ENCODE results near the gene KRTAP9-6. TPM values are rescaled to one million over a fixed set of nuclear protein-coding genes. Genes with fewer than 3 reads are reported as not detected.
"Not testable (repeated sequence)": the region's sequence is repeated elsewhere in the genome, so short reads cannot be mapped to it uniquely, and the experiment has no call there.

Gene KRTAP9-6
- total RNA-seq, 4 donors from 2014 or later: not detected

DNA sequence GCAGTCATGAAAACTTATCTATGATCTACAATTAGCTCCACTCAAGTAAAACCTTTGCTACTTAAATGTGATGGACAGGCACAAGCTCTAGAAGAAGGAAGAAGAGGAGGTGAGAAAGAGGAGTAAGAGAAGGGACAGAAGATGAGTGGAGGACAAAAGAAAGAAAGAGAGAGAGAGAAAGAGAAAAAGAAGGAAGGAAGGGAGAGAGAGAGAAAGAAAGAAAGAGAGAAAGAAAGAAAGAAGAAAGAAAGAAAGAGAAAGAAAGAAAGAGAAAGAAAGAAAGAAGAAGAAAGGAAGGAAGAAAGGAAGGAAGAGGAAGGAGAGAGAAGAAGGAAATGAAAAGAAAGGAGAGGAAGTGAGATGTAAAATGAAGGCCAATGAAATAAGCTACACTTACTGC lies 35.1 kb upstream of the KRTAP9-6 start:
- no peaks in the 10 kb centered on the region for H3K4me1 ChIP-seq
- no peak overlapping the region for H3K27ac ChIP-seq
- intact Hi-C loops (cut with DNase I): no loop called here
- H3K4me3 ChIP-seq (replicated peaks in 1 of 3): no peak overlapping the region
- TF ChIP-seq, protein P1, sequence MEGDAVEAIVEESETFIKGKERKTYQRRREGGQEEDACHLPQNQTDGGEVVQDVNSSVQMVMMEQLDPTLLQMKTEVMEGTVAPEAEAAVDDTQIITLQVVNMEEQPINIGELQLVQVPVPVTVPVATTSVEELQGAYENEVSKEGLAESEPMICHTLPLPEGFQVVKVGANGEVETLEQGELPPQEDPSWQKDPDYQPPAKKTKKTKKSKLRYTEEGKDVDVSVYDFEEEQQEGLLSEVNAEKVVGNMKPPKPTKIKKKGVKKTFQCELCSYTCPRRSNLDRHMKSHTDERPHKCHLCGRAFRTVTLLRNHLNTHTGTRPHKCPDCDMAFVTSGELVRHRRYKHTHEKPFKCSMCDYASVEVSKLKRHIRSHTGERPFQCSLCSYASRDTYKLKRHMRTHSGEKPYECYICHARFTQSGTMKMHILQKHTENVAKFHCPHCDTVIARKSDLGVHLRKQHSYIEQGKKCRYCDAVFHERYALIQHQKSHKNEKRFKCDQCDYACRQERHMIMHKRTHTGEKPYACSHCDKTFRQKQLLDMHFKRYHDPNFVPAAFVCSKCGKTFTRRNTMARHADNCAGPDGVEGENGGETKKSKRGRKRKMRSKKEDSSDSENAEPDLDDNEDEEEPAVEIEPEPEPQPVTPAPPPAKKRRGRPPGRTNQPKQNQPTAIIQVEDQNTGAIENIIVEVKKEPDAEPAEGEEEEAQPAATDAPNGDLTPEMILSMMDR (IDR thresholded peaks at IDR 0.05): no peak
- TF ChIP-seq POLR2A (IDR thresholded peaks at IDR 0.05): no peak
- H3K9me3 ChIP-seq: no peaks in the 10 kb centered on the region
- H3K27me3 ChIP-seq: no peaks in the 10 kb centered on the region
- no peak for DNase-seq
- no peaks in the 10 kb centered on the region for H3K36me3 ChIP-seq

- no peaks in the 10 kb centered on the region for H3K36me3 ChIP-seq
- no peak overlapping the region for H3K27ac ChIP-seq
- H3K27me3 ChIP-seq: no peaks in the 10 kb centered on the region
- H3K4me1 ChIP-seq: no peaks in the 10 kb centered on the region
- no peak for TF ChIP-seq POLR2A (IDR thresholded peaks at IDR 0.05)
- TF ChIP-seq, protein P1 (IDR thresholded peaks at IDR 0.05): no peak
- H3K9me3 ChIP-seq: no peaks in the 10 kb centered on the region
- 89 to 93% methylated on average over 6 of the region's 6 CpGs for WGBS, 2 donors
- DNase-seq: no peak
- H3K4me3 ChIP-seq (replicated peaks in 1 of 3): no peak overlapping the region
- intact Hi-C loops (cut with DNase I): no loop called here
These were observed 33.4 kb upstream of the KRTAP9-6 start for GRCh38 chr17:41231731-41232130.

DNA sequence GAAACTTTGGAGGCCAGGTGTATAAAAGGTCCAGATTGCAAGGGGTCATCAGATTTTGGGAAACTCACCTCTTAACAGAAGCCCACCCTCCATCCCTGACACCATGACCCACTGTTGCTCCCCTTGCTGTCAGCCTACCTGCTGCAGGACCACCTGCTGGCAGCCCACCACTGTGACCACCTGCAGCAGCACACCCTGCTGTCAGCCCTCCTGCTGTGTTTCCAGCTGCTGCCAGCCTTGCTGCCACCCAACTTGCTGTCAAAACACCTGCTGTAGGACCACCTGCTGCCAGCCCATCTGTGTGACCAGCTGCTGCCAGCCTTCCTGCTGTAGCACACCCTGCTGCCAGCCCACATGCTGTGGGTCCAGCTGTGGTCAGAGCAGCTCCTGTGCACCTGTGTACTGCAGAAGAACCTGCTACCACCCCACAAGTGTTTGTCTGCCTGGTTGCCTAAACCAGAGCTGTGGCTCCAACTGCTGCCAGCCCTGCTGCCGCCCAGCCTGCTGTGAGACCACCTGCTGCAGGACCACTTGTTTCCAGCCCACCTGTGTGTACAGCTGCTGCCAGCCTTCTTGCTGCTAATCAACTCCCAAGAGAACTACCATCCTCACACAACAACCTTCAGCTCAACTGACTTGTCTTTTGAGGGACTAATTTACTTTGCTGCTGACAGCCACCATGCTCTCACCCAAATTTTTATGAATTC lies 32.6 kb upstream of the KRTAP9-6 start, which contains the start of gene KRTAP9-3:
Gene KRTAP9-3 (plus strand): TSS at position 51 of the 707 bp plus-strand sequence. CDS start 53 bp downstream, at position 104.
- WGBS, 2 donors: 85 to 100% methylated on average over 1 of the region's 1 CpG

DNA sequence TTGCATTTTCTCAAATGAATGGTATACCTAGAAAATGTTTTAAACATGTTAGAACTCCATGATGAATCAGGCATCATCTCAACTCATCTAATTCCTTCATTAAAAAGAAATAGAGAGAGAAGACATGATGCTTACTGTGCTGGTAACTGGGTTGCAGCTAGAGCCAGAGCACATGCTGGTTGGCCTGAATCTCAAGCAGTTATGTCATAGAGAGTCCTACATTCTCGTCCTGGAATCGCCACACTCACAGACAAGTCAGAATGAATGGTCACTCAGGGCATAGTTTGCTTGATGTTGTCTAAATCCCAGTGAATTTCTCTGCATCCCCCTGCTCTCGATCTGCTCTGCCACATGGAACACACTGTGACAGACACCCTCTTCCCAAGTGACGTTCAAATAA lies 28.1 kb upstream of the KRTAP9-6 start:
- H3K27ac ChIP-seq; DNase-seq; H3K4me1 ChIP-seq; H3K9me3 ChIP-seq; H3K4me3 ChIP-seq (replicated peaks in 1 of 3); H3K36me3 ChIP-seq; intact Hi-C loops (cut with DNase I); H3K27me3 ChIP-seq: not testable (repeated sequence)
- WGBS, 2 donors: 62 to 65% methylated on average over 4 of the region's 4 CpGs

More for the DNA sequence above, 32.6 kb upstream of the KRTAP9-6 start, which contains the start of gene KRTAP9-3:
- DNase-seq; H3K36me3 ChIP-seq; H3K9me3 ChIP-seq; H3K4me3 ChIP-seq (replicated peaks in 1 of 3); H3K27me3 ChIP-seq; H3K27ac ChIP-seq; H3K4me1 ChIP-seq; intact Hi-C loops (cut with DNase I): not testable (repeated sequence)

GRCh38 chr17:41237949-41238437 lies 27.2 kb upstream of the KRTAP9-6 start, which contains the start of gene KRTAP9-8:
Gene KRTAP9-8 (plus strand): TSS chr17:41237999. CDS start chr17:41238052, 53 bp downstream.
- H3K4me1 ChIP-seq; H3K27ac ChIP-seq; H3K36me3 ChIP-seq; intact Hi-C loops (cut with DNase I); H3K4me3 ChIP-seq (replicated peaks in 1 of 3); DNase-seq; H3K9me3 ChIP-seq; H3K27me3 ChIP-seq: not testable (repeated sequence)
- WGBS, 2 donors: 37 to 81% methylated on average over 2 of the region's 3 CpGs

DNA sequence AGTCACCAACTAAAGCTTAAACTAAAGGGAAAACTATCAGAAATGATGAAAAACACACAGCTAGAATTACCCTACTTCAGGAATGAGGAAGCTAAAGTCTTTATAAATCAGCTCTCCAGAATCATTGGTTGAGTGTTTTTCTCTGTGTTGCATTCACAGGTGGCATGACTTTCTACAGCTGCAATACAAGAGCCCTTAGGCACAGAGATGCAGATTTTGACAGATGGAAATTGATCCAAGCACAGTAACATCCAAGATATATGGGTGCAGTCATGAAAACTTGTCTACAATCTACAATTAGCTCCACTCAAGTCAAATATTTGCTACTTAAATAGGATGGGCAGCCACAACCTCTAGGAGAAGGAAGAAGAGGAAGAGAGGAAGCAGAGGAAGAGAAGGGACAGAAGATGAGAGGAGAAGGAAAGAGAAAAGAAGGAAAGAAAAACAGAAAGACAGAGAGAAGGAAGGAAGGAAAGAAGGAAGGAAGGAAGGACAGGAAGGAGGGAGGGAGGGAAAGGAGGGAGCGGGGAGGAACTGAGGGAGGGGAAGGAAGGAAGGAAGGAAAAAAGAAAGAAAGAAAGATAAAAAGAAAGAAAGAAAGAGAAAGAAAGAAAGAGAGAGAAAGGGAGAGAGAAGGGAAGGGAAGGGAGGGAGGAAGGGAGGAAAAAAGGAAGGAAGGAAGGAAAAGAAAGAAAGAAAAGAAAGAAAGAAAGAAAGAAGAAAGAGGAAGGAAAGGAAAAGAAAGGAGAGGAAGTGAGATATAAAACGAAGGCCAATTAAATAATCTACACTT lies 18.0 kb upstream of the KRTAP9-6 start:
- H3K4me3 ChIP-seq (replicated peaks in 1 of 3); H3K27ac ChIP-seq; H3K36me3 ChIP-seq; intact Hi-C loops (cut with DNase I); DNase-seq; H3K27me3 ChIP-seq; H3K9me3 ChIP-seq; H3K4me1 ChIP-seq: not testable (repeated sequence)
- WGBS, 2 donors: 45 to 48% methylated on average over 2 of the region's 2 CpGs

GRCh38 chr17:41249637-41250240 lies 15.4 kb upstream of the KRTAP9-6 start, which contains the start of gene KRTAP9-4:
Gene KRTAP9-4 (plus strand): TSS chr17:41249687. CDS start chr17:41249721, 34 bp downstream.
- H3K27me3 ChIP-seq; DNase-seq; H3K4me3 ChIP-seq (replicated peaks in 1 of 3); H3K36me3 ChIP-seq; H3K4me1 ChIP-seq; H3K27ac ChIP-seq; H3K9me3 ChIP-seq; intact Hi-C loops (cut with DNase I): not testable (repeated sequence)
- WGBS, 2 donors: 75 to 77% methylated on average over 1 of the region's 2 CpGs

All from thyroid gland (tissue), 4 donors.